Ecto neural progenitor cell (in vitro differentiated cells): ENCODE results near the gene VTI1A.
"Not testable (repeated sequence)": the region's sequence is repeated elsewhere in the genome, so short reads cannot be mapped to it uniquely, and the experiment has no call there.

ENCODE experiments used
- DNase-seq: peaks from one replicate; pipeline ENCODE4 v3.0.0-alpha.2; 2018; ENCODE audit warnings: low spot score

The VTI1A gene

GRCh38 chr10:112454910-112455779, 8.1 kb downstream of the VTI1A start:
- no peak for DNase-seq

GRCh38 chr10:112456533-112456932, 9.5 kb downstream of the VTI1A start:
- DNase-seq, result no peak

DNA sequence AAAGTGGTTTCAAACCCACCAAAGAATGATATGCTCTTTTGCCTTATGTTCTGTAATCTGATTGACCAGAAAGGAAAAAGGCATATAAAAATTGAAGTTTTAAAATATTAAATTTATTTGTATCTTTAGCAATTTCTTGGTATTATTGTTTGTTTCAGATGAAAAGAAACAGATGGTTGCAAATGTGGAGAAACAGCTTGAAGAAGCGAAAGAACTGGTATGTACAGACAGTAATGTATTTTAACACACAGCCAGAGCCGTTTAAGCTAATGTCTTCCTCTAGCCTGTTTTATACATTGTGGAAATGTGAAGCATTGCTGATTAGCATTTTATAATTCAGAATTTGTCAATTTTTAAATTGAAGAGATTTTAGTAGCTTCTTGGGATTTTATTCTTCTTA, 13.4 kb downstream of the VTI1A start:
- DNase-seq, result no peak

GRCh38 chr10:112461029-112461887, 14.2 kb downstream of the VTI1A start:
- no peak for DNase-seq

GRCh38 chr10:112464074-112464473, 17.1 kb downstream of the VTI1A start:
- DNase-seq, result not testable (repeated sequence)

- no peak for DNase-seq
These were observed 18.4 kb downstream of the VTI1A start for GRCh38 chr10:112465299-112465883.

- no peak for DNase-seq
These were observed 19.8 kb downstream of the VTI1A start for GRCh38 chr10:112466802-112467201.

DNA sequence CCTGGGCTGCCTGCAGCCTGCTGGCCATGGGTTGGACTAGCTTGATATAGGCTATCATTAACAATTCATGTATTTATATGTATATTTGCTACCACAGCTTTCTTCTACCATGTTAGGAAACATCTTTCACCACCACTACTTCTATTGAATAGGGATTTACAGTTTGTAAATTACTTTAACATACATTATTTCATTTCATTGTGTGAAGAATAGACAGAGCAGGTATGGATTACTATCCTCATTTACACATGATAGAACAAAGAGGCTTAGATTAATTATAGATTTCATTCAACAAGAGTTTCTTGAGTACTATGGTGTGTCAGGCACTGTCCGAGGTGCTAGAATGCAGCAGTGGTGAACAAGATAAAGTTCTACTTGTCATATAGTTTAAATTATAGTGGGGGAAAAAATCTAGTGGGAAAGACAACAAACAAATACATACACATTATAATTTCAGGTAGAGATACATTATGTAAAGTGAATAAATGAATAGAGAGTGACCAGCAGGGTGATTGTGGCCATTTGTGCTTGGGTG, 20.6 kb downstream of the VTI1A start:
- DNase-seq, result no peak

- DNase-seq, result no peak
These were observed 25.0 kb downstream of the VTI1A start for GRCh38 chr10:112471878-112472487.

DNA sequence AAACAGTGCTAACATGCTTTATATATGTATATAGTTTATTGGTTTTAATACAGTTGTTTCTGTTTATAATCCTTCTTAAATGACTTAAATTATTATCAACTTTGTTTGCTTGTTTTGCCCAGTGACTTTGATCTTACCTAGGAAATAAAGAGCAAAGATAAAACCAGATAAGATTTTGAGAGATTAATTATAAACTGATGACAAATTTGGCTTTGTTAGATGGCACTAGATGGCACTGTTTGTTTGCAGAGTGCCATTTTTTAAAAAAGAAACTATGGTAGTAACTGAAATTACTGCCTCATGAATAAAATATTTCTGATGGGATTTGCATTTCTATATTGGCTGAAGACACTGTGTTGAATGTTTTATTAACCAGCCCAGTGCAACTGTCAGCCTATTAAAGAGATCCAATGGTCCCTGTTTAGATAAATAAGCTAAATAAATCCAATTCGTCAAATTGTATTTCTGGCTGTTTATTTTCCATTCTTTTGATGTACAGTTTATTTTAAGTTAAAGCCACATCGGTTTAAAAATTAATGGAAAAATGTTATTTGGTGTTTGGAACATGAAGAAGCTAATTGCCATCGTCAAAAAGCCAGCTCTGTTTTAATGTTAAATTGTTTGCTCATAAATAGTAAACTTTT, 28.7 kb downstream of the VTI1A start:
- DNase-seq, result no peak

DNA sequence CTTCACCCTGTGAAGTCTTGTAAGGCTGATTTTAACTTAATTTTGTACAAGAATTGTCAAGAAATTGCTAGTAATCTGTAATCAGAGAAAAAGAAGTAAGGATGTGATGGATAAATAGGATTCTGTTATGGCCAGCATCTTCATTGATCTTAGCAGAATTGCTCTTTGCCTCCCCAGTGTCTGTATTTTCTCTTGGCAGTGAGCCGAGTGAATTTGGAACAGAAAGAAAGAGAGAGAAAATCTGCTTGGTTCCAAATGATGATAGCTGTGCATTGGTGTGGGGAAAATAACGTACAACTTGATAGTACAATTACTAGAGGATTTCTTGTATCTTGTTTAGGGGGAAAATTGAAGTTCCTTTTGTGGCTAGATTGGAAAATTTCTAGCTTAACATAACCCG, 34.6 kb downstream of the VTI1A start:
- no peak for DNase-seq

DNA sequence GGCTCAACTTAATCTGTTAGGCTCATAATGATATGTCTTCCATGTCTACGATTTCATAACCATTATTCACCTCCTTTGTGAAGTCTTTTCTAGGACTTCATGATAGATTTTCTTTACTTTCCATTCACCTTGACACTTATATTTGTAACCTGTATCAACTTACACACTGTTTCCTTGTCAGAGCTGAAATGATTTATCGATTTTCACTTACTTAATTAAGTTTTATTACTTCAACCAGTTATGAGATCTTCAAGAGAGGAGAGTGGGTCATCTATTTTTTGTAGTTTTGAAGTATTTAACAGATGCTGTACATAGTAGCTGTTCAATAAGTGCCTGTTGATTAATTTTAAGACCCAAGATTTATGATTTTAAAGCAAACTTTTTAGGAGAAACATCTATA, 37.4 kb downstream of the VTI1A start:
- no peak for DNase-seq

- DNase-seq, result no peak
These were observed 40.9 kb downstream of the VTI1A start for GRCh38 chr10:112487964-112488363.

- no peak for DNase-seq
These were observed 43.5 kb downstream of the VTI1A start for GRCh38 chr10:112490545-112490944.

DNA sequence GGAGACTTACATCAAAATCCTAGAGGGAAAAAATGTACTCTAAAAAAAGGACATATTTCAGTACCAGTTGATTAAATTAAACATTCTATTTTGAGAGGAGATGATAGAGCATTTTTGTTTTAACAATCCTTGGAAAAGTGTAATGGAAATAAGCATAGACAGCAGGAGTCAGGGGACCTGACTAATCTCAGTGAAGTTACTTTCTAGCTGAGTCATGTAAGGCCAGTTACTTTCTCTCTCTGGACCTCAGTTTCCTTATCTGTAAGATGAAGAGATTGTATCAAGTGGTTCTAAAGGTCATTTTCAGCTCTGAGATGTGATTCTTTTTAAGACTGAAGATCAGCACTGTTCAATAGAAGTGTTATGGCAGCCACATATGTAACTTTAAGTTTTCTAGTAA, 44.1 kb downstream of the VTI1A start:
- DNase-seq, result no peak

DNA sequence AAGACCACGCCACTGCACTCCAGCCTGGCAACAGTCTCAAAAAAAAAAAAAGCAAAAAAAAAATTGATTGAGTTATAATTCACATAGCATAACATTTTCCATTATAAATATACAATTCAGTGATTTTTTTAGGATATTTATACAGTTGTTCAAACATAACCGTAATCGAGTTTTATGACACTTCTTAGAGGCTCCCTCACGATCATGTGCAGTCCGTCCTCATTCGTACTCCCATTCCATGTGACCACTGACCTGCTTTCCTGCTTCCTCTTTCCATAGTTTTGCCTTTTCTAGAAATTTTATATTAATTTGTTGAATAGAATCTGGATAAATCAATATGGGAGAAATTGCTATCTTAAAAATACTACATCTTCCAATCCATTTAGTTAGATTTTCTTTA, 45.7 kb downstream of the VTI1A start:
- DNase-seq, result no peak

DNA sequence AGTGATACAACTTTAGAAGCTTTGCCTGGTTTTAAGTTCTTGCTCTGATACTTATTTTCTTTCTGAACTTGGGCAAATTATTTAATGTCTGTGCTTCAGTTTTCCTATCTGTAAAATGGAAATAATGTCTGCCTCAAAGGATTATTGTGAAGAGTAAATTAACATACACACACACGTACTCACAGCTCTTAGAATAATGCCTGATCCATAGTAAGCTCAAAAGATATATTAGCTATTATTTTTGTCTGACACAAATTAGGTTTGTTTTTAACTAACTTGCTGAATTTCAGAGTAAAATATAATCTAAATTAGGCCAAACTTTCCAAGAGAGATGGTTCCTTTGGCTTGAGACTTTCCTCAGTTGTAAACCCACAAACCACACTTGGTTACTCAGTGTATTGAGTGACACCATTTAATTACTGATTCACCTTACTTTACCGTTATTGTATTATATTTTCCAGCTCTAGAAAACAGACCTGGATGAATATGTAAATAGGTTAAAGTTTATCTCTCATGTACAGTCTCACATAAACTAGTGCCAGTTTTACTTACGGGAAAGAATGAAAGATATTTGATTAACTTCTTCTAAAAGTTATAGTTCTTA, 50.4 kb downstream of the VTI1A start:
- DNase-seq, result no peak

GRCh38 chr10:112498806-112499205, 51.8 kb downstream of the VTI1A start:
- no peak for DNase-seq

DNA sequence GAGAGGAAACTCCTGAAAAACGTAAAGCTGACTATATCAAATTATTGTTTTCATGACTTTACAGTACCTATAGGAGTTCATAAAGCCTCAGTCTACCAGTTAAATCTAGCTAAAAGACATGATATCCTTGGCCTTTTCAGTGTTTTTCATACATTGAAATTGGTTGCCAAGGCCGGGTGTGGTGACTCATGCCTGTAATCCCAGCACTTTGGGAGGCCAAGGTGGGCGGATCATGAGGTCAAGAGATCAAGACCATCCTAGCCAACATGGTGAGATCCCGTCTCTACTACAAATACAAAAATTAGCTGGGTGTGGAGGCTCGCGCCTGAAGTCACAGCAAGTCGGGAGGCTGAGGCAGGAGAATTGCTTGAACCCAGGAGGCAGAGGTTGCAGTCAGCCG, 53.0 kb downstream of the VTI1A start:
- DNase-seq, result not testable (repeated sequence)

- no peak for DNase-seq
These were observed 55.5 kb downstream of the VTI1A start for GRCh38 chr10:112502536-112502935.

DNA sequence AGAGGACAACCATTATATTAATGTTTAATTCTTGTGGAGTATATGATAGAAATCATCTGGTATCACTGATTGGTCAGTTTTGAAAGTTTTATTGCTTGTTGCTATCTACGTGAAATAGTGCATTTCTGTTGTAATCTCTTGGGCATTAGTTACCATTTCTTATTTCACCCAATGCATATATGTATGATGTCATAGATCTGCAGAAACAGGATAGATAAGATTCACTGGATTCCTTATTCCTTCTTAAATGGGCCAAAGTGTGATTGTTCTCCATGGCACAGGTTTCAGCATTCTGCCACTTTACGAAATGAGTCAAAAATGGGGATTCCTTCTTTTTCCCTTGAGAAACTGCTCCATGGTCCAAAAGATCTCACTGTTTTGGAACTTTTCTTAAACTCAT, 56.6 kb downstream of the VTI1A start:
- no peak for DNase-seq
